ENCODE data around the gene GNAQ. TPM values are rescaled to one million over a fixed set of nuclear protein-coding genes. Genes with fewer than 3 reads are reported as not detected.

The GNAQ gene
- polyA plus RNA-seq, 1 of the 3 experiments (the other 2 are of a cell fraction): 20.9 TPM

DNA sequence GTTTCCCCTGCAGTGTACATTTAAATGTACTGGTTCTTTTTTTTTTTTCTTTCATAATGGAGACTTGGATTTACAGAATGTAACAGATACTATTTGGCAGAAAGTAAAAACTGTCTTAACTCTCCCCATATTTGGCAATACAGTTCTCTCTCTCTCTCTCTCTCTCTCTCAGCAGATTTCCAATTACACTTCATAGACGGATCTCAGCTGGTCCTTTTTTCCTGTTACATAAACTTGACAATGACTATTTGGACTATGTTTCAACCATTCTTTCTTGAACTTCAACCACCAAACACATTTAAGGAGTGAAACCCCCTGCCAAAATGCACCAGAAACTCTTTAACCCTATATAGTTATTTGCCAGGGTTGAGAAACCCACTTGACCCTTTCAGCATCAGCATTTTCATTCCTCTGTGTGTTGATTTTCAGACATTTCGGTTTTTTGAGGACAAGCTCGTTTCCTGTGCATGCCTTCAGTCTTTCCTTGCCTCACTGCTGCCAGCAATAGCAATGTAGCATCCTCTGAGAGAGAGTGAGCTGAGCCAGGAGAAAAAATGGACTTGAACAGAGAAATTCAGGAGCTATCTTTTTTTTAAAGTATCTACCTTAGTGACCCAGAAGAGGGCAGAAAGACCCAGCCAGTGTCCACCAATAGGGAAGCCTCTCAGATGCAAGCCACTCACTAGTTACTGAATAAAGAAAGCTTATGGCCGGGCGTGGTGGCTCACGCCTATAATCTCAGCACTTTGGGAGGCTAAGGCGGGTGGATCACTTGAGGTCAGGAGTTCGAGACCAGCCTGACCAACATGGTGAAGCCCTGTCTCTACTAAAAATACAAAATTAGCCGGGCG, 357.4 kb downstream of the GNAQ start:
- Histone ChIP-seq H3K4me2 (no peak overlapping the region), H3K4me3 (ENCODE audit: low read depth in 2 of 2, low read length in 1 of 2) (no peak overlapping the region), H3K9me2 (no peaks in the 10 kb centered on the region), H3K79me2 (ENCODE audit: insufficient read depth) (no peaks in the 10 kb centered on the region), H3K9me3 (no peaks in the 10 kb centered on the region), H3K36me3 (replicated peaks in 1 of 2; ENCODE audit: control insufficient read depth in 1 of 2, insufficient read depth in 2 of 2, low read length in 1 of 2) (no peaks in the 10 kb centered on the region), H3K27me3 (ENCODE audit: insufficient read depth) (no peaks in the 10 kb centered on the region), H3K27ac (ENCODE audit: low read depth in 2 of 2, low read length in 1 of 2) (no peak overlapping the region; a peak in 1 of 4 replicates), H2AFZ (ENCODE audit: low read depth) (no peak overlapping the region), H4K20me1 (ENCODE audit: insufficient read depth) (no peaks in the 10 kb centered on the region), H3K4me1 (ENCODE audit: control insufficient read depth in 1 of 2, insufficient read depth in 2 of 2, low read depth in 1 of 2, low read length in 1 of 2) (peaks cover 0 to 14% of the 10 kb centered on the region in 2 experiments; a peak in 2 of 4 replicates), H3F3A (replicated peaks; ENCODE audit: insufficient read depth) (no peaks in the 10 kb centered on the region), H3K9ac (no peak overlapping the region)
- CTCF ChIA-PET: interaction anchor here (1.2 kb wide), 1 partner anchor 217 kb away, joined by 3 read pairs; no protein-coding TSS in a partner anchor
- WGBS (ENCODE audit: low lambda C conversion rate): 90% methylated on average over 10 of the region's 10 CpGs
- POLR2A ChIA-PET: no interaction called here
- TF ChIP-seq GABPA (IDR thresholded peaks at IDR 0.05; ENCODE audit: low read depth) (no peak), RAD21 (IDR thresholded peaks at IDR 0.05; ENCODE audit: low read length) (0 out of 2 replicates have a peak, but pooled peaks have one; percentile 4)
- DNase-seq: no peak

DNA sequence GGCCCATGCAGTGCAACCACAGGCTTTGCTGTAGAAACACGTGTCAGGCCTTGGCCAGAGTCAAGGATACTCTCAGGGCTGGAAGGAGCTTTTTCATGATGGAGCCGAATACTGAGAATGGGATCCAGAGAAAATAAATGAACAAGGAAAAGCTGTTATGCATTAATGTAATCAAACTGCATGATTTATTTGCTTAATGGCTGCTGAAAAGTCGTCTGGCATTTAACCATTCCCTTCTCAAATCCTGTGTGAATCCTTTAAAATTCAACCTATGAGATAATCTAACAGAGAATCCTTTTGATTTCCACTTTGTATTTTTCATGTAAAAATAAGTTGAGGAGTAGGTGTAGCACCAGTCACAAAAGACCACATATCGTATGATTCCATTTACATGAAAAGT, 359.4 kb downstream of the GNAQ start:
- Histone ChIP-seq H3K27me3 (ENCODE audit: insufficient read depth) (no peaks in the 10 kb centered on the region), H3K79me2 (ENCODE audit: insufficient read depth) (no peaks in the 10 kb centered on the region), H3K36me3 (replicated peaks in 1 of 2; ENCODE audit: control insufficient read depth in 1 of 2, insufficient read depth in 2 of 2, low read length in 1 of 2) (no peaks in the 10 kb centered on the region), H4K20me1 (ENCODE audit: insufficient read depth) (no peaks in the 10 kb centered on the region), H3K9me2 (no peaks in the 10 kb centered on the region), H3K27ac (ENCODE audit: low read depth in 2 of 2, low read length in 1 of 2) (peak overlapping the region in 1 of 2 experiments; percentile 87; a peak in 2 of 4 replicates), H3F3A (replicated peaks; ENCODE audit: insufficient read depth) (no peaks in the 10 kb centered on the region), H3K4me1 (ENCODE audit: control insufficient read depth in 1 of 2, insufficient read depth in 2 of 2, low read depth in 1 of 2, low read length in 1 of 2) (peaks cover 0 to 14% of the 10 kb centered on the region in 2 experiments; a peak in 2 of 4 replicates), H2AFZ (ENCODE audit: low read depth) (no peak overlapping the region), H3K4me2 (no peak overlapping the region), H3K4me3 (ENCODE audit: low read depth in 2 of 2, low read length in 1 of 2) (no peak overlapping the region), H3K9me3 (no peaks in the 10 kb centered on the region), H3K9ac (no peak overlapping the region)
- 70% methylated on average over 4 of the region's 4 CpGs for whole genome bisulfite sequencing (ENCODE audit: low lambda C conversion rate)
- no peak for DNase-seq
- ChIA-PET CTCF (no interaction called here), POLR2A (interaction anchor here (1.0 kb wide), 1 partner anchor 225 kb away, joined by 3 read pairs; no protein-coding TSS in a partner anchor)
- TF ChIP-seq TCF12 (IDR thresholded peaks at IDR 0.05) (no peak), RAD21 (IDR thresholded peaks at IDR 0.05; ENCODE audit: low read length) (0 out of 2 replicates have a peak, but pooled peaks have one; percentile 6), EZH2phosphoT487 (IDR thresholded peaks at IDR 0.05; ENCODE audit: borderline replicate concordance, low read depth) (no peak), EP300 (IDR thresholded peaks at IDR 0.05; ENCODE audit: borderline replicate concordance in 1 of 2, low read depth in 1 of 2, low read length in 1 of 2) (0 out of 4 replicates have a peak, but pooled peaks of 1 of the 2 experiments have one; percentile 13)

DNA sequence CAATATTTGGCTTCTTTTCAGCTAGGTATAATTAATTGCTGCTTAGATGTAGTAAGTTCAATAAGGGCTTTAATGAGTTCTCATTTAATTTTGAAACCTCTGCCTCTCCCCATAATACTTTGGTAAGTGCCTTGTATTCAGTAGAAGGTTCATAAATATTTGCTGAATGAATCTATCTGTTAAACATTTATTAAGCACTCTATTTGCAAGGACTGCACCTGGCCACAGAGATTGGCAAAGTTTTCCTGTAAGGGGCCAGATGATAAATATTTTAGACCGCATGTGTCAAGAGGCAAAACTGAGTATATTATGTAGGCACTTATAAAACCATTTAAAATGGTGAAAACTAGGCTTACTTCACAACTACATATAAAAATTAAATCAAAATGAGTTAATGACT, 364.5 kb downstream of the GNAQ start:
- TF ChIP-seq ELF1 (IDR thresholded peaks at IDR 0.05) (no peak), TEAD4 (IDR thresholded peaks at IDR 0.05; ENCODE audit: borderline replicate concordance, insufficient read depth) (no peak), NRF1 (IDR thresholded peaks at IDR 0.05; ENCODE audit: low read depth, low read length) (no peak), FOXJ3 (CRISPR knock-in tag; IDR thresholded peaks at IDR 0.05) (no peak), GATA2 (CRISPR knock-in tag; IDR thresholded peaks at IDR 0.05) (no peak)
- TF ChIP-seq, protein P1, sequence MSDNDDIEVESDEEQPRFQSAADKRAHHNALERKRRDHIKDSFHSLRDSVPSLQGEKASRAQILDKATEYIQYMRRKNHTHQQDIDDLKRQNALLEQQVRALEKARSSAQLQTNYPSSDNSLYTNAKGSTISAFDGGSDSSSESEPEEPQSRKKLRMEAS (IDR thresholded peaks at IDR 0.05; ENCODE audit: low read depth): no peak
- Histone ChIP-seq H3K27ac (ENCODE audit: low read depth in 2 of 2, low read length in 1 of 2) (no peak overlapping the region), H3K4me3 (ENCODE audit: low read depth in 2 of 2, low read length in 1 of 2) (no peak overlapping the region), H2AFZ (ENCODE audit: low read depth) (no peak overlapping the region), H3K79me2 (ENCODE audit: insufficient read depth) (no peaks in the 10 kb centered on the region), H3K9ac (no peak overlapping the region), H3F3A (replicated peaks; ENCODE audit: insufficient read depth) (peaks cover 7% of the 10 kb centered on the region), H3K9me2 (no peaks in the 10 kb centered on the region), H4K20me1 (ENCODE audit: insufficient read depth) (no peaks in the 10 kb centered on the region), H3K9me3 (no peaks in the 10 kb centered on the region), H3K4me1 (ENCODE audit: control insufficient read depth in 1 of 2, insufficient read depth in 2 of 2, low read depth in 1 of 2, low read length in 1 of 2) (peaks cover 0 to 14% of the 10 kb centered on the region in 2 experiments; a peak in 2 of 4 replicates), H3K4me2 (no peak overlapping the region), H3K36me3 (replicated peaks in 1 of 2; ENCODE audit: control insufficient read depth in 1 of 2, insufficient read depth in 2 of 2, low read length in 1 of 2) (no peaks in the 10 kb centered on the region), H3K27me3 (ENCODE audit: insufficient read depth) (no peaks in the 10 kb centered on the region)
- DNase-seq: no peak
- POLR2A ChIA-PET: no interaction called here
- CTCF ChIA-PET: no interaction called here
- 94% methylated on average over 1 of the region's 1 CpG for WGBS (ENCODE audit: low lambda C conversion rate)

Other genes with a start within 250 kb of the GNAQ start
- 6.2 and 7.9 TPM in 2 replicates for gene CEP78, start 204.3 kb upstream of the GNAQ start, polyA plus RNA-seq (2012; rRNA removed)

Data from SK-N-SH (cell line).